H1 (cell line): ENCODE measurements around the gene RASSF5. TPM values are rescaled to one million over a fixed set of nuclear protein-coding genes. Genes with fewer than 3 reads are reported as not detected.

Source experiments
- CHD1 ChIP-seq: IDR thresholded peaks from 2 replicates; pipeline ENCODE4 v1.6.1; 2012; ENCODE audit warnings: low read depth, low read length, improper control_type of control experiment
- FOSL1 ChIP-seq: IDR thresholded peaks from 2 replicates; pipeline ENCODE4 v1.6.1; 2011; ENCODE audit warnings: mild to moderate bottlenecking, low read depth, low read length, moderate library complexity; ENCODE audit not compliant: insufficient read depth
- JUND ChIP-seq: IDR thresholded peaks from 2 replicates; pipeline ENCODE4 v1.6.1; 2011; ENCODE audit warnings: mild to moderate bottlenecking, improper control_type of control experiment, low read length
- PHF8 ChIP-seq: fragments of 200-600 bp; sonication (generic); conservative IDR thresholded peaks from 2 replicates; pipeline ENCODE4 v1.7.1; 2012; ENCODE audit warnings: low read depth, mild to moderate bottlenecking, inconsistent platforms, low read length, moderate library complexity
- RXRA ChIP-seq: IDR thresholded peaks from 2 replicates; pipeline ENCODE4 v1.6.1; 2011; ENCODE audit warnings: low read depth, mild to moderate bottlenecking, low read length, moderate library complexity; ENCODE audit not compliant: insufficient read depth
- TBP ChIP-seq: IDR thresholded peaks from 2 replicates; pipeline ENCODE4 v1.6.1; 2011; ENCODE audit warnings: low read depth, low read length, improper control_type of control experiment
- polyA plus RNA-seq, 7 experiments: library from polyadenylated mRNA; depleted of rRNA in 3 of 7; stranded (reverse) in 5 of 7; unstranded in 2 of 7; fragments of >200 nt in 5 of 7; fragments of 200-250 nt in 2 of 7; gene quantifications; 1 replicate in 5 of 7; 2 replicates in 1 of 7; 4 replicates in 1 of 7; pipeline versions ENCODE4 v1.2.1 to v1.2.3, GENCODE V29; 2011 to 2013; ENCODE audit warnings: missing spikeins in 2 of 7, mixed read lengths in 2 of 7
- total RNA-seq: library from RNA; stranded (reverse); fragmentation: NEBNext Ultra II Directional; extraction: Animal tissue kit (Norgen Biotek cat#: 25700); gene quantifications from 2 replicates; pipeline ENCODE4 v1.2.1, GENCODE V29; 2021
- TF ChIP-seq, protein P1 (sequence below): IDR thresholded peaks from 2 replicates; pipeline ENCODE4 v1.6.1; 2012; ENCODE audit warnings: inconsistent platforms
- TF ChIP-seq, protein P2 (sequence below): fragments of 300-600 bp; sonication (generic); IDR thresholded peaks from 2 replicates; pipeline ENCODE4 v1.7.1; 2012; ENCODE audit warnings: low read length, moderate library complexity, mild to moderate bottlenecking, inconsistent platforms; ENCODE audit not compliant: insufficient replicate concordance

RASSF5 gene
- total and polyA plus RNA-seq, 2 of the 8 experiments (the other 6 are each of a cell fraction or from before 2014, with no cell fraction given) = 0.82 to 1.8 TPM

DNA sequence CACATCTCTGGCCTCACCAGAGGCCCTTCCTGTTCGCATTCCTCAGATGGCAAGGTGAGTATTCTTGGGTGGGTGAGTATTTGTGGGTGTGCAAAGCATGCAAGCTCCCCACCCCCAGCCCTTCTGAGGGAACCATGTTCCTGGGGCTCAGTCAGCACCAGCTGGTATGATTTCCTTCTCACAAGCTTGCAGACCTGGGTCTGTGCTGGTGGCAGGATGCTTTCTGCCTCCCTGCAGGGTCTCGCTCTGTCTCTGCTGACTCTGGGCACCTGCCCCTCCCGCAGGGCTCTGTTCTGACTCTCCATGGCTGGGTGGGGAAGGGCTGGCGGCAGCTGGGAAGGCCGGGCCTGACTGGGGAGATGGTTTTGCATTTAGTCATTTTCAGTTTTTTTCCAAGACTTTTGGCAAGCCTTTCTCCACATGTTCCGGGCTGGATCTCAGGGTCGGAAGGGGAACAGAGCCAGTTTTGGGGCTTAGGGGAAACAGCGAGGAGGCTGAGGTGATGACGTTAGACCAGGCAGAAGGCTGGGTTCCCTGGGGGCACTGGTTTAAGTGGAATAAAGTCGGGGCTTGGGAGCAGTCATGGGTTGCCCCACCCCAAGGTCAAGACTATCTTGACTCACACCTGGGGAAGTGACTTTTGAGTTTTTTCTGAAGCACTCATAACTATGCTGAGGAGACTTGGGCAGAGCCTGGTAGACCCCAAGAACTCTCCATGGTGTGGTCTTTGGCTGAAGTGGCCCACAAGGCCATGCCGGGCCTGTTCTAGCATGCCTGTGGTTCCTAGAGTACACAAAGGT, 6.2 kb downstream of the RASSF5 start (continued):
- TF ChIP-seq, protein P1, sequence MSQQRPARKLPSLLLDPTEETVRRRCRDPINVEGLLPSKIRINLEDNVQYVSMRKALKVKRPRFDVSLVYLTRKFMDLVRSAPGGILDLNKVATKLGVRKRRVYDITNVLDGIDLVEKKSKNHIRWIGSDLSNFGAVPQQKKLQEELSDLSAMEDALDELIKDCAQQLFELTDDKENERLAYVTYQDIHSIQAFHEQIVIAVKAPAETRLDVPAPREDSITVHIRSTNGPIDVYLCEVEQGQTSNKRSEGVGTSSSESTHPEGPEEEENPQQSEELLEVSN = no peak
- TF ChIP-seq FOSL1 (no peak), PHF8 (no peak), TBP (no peak), JUND (no peak), RXRA (no peak), CHD1 (no peak)
- TF ChIP-seq, protein P2, sequence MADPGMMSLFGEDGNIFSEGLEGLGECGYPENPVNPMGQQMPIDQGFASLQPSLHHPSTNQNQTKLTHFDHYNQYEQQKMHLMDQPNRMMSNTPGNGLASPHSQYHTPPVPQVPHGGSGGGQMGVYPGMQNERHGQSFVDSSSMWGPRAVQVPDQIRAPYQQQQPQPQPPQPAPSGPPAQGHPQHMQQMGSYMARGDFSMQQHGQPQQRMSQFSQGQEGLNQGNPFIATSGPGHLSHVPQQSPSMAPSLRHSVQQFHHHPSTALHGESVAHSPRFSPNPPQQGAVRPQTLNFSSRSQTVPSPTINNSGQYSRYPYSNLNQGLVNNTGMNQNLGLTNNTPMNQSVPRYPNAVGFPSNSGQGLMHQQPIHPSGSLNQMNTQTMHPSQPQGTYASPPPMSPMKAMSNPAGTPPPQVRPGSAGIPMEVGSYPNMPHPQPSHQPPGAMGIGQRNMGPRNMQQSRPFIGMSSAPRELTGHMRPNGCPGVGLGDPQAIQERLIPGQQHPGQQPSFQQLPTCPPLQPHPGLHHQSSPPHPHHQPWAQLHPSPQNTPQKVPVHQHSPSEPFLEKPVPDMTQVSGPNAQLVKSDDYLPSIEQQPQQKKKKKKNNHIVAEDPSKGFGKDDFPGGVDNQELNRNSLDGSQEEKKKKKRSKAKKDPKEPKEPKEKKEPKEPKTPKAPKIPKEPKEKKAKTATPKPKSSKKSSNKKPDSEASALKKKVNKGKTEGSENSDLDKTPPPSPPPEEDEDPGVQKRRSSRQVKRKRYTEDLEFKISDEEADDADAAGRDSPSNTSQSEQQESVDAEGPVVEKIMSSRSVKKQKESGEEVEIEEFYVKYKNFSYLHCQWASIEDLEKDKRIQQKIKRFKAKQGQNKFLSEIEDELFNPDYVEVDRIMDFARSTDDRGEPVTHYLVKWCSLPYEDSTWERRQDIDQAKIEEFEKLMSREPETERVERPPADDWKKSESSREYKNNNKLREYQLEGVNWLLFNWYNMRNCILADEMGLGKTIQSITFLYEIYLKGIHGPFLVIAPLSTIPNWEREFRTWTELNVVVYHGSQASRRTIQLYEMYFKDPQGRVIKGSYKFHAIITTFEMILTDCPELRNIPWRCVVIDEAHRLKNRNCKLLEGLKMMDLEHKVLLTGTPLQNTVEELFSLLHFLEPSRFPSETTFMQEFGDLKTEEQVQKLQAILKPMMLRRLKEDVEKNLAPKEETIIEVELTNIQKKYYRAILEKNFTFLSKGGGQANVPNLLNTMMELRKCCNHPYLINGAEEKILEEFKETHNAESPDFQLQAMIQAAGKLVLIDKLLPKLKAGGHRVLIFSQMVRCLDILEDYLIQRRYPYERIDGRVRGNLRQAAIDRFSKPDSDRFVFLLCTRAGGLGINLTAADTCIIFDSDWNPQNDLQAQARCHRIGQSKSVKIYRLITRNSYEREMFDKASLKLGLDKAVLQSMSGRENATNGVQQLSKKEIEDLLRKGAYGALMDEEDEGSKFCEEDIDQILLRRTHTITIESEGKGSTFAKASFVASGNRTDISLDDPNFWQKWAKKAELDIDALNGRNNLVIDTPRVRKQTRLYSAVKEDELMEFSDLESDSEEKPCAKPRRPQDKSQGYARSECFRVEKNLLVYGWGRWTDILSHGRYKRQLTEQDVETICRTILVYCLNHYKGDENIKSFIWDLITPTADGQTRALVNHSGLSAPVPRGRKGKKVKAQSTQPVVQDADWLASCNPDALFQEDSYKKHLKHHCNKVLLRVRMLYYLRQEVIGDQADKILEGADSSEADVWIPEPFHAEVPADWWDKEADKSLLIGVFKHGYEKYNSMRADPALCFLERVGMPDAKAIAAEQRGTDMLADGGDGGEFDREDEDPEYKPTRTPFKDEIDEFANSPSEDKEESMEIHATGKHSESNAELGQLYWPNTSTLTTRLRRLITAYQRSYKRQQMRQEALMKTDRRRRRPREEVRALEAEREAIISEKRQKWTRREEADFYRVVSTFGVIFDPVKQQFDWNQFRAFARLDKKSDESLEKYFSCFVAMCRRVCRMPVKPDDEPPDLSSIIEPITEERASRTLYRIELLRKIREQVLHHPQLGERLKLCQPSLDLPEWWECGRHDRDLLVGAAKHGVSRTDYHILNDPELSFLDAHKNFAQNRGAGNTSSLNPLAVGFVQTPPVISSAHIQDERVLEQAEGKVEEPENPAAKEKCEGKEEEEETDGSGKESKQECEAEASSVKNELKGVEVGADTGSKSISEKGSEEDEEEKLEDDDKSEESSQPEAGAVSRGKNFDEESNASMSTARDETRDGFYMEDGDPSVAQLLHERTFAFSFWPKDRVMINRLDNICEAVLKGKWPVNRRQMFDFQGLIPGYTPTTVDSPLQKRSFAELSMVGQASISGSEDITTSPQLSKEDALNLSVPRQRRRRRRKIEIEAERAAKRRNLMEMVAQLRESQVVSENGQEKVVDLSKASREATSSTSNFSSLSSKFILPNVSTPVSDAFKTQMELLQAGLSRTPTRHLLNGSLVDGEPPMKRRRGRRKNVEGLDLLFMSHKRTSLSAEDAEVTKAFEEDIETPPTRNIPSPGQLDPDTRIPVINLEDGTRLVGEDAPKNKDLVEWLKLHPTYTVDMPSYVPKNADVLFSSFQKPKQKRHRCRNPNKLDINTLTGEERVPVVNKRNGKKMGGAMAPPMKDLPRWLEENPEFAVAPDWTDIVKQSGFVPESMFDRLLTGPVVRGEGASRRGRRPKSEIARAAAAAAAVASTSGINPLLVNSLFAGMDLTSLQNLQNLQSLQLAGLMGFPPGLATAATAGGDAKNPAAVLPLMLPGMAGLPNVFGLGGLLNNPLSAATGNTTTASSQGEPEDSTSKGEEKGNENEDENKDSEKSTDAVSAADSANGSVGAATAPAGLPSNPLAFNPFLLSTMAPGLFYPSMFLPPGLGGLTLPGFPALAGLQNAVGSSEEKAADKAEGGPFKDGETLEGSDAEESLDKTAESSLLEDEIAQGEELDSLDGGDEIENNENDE = no peak
